GM08714 (cell line): ENCODE results near the gene LENG9.

Experiments
- H3K4me3 ChIP-seq: fragments of 200-500 bp; sonication (Bioruptor generic); 2 replicates; pipeline ENCODE4 v1.5.1; 2014; ENCODE audit warnings: mild to moderate bottlenecking, low read length, inconsistent platforms
- ZNF274 ChIP-seq: IDR thresholded peaks from 2 replicates; pipeline ENCODE4 v1.6.1; 2012; ENCODE audit warnings: mild to moderate bottlenecking, low read depth, low read length

LENG9 gene

DNA sequence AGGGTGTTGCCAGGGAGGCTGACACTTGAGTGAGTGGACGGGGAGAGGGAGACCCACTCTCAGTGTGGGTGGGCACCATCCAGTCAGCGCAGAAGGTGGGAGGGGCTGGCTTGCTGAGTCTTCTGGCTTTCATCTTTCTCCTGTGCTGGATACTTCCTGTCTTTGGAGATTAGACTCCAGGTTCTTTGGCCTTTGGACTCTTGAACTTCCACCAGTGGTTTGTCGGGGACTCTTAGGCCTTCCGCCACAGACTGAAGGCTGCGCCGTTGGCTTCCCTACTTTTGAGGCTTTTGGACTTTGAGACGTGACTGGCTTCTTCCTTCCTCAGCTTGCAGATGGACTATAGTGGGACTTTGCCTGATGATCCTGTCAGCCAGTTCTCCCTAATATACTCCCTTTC is 18.8 kb downstream of the LENG9 start:
- no peak for TF ChIP-seq ZNF274

GRCh38 chr19:54440641-54441040 is 22.9 kb downstream of the LENG9 start:
- no peak for TF ChIP-seq ZNF274
- H3K4me3 ChIP-seq, result no peak overlapping the region

More for the DNA sequence above, 18.8 kb downstream of the LENG9 start:
- H3K4me3 ChIP-seq, result no peak overlapping the region

DNA sequence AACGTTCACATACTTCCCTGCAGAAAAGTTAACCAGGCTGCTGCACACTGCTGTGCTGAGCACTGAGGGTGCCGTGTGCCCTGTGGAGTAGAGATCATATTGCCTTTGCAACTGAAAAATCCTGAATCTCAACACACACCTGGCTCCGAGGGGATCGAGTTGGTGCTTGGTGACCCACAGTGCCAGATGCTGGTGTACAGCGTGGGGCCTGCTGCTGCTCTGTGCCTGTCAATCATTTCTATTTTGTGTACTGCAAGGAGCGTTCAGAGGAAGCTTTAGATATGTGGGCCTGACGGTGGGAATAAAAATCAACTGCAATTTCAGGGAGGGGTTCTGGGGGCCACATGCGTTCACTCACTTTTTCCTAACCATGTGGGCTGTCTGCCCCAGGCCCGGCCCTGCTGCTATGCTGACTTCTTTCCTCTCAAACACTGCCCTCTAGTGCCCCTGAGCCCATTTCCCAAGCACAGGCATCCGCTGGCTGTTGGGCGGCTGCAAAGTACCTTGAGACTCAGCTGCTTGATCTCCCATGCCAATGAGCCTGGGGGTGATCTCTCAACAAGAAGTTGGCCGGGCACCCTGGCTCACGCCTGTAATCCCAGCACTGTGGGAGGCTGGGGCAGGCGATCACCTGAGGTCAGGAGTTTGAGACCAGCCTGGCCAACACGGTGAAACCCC is 24.3 kb downstream of the LENG9 start:
- no peak for TF ChIP-seq ZNF274

GRCh38 chr19:54436628-54437252 is 26.8 kb downstream of the LENG9 start:
- no peak overlapping the region for H3K4me3 ChIP-seq
- no peak for TF ChIP-seq ZNF274

More for the DNA sequence above, 24.3 kb downstream of the LENG9 start:
- no peak overlapping the region for H3K4me3 ChIP-seq

- TF ChIP-seq ZNF274, result no peak
- H3K4me3 ChIP-seq, result no peak overlapping the region
Observed at GRCh38 chr19:54436031-54436523, 27.5 kb downstream of the LENG9 start.

DNA sequence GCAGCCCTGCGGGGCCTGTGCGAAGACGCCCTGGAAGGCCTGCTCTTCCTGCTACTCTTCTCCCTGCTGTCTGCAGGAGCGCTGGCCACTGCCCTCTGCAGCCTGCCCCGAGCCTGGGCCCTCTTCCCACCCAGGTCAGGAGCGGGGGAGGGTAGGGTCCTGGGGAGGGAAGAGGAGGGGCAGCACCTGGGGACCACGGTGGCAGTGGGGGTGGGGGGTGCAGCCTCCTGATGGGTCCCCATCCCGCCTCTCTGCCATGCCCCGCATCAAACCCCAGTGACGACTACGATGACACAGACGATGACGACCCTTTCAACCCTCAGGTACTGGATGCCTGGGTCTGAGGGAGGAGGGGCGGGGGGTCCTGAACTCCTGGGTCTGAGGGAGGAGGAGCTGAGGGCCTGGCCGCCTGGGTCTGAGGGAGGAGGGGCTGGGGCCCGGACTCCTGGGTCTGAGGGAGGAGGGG is 28.0 kb downstream of the LENG9 start:
- TF ChIP-seq ZNF274, result no peak
- H3K4me3 ChIP-seq, result no peak overlapping the region

DNA sequence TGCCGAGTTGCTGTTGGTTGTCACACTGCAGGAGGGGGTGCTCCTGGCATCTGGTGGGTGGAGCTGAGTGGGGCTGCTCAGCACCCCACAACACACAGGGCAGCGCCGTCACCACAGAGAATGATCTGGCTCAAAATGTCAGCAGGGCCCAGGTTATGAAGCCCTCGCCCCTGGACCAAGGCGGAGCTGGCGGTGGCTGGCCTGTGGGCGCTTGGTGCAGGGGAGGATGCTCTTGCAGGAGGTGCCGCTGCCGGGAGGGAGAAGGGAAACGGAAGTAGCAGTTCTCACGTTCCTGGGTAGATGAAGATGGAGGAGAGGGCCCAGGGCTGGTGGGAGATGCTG is 28.7 kb downstream of the LENG9 start:
- no peak overlapping the region for H3K4me3 ChIP-seq
- no peak for TF ChIP-seq ZNF274

GRCh38 chr19:54434112-54434872 is 29.3 kb downstream of the LENG9 start:
- no peak for TF ChIP-seq ZNF274
- H3K4me3 ChIP-seq, result no peak overlapping the region

GRCh38 chr19:54433697-54434096 is 29.9 kb downstream of the LENG9 start:
- H3K4me3 ChIP-seq, result no peak overlapping the region
- TF ChIP-seq ZNF274, result no peak

GRCh38 chr19:54432144-54432738 is 31.3 kb downstream of the LENG9 start:
- no peak overlapping the region for H3K4me3 ChIP-seq
- TF ChIP-seq ZNF274, result no peak

DNA sequence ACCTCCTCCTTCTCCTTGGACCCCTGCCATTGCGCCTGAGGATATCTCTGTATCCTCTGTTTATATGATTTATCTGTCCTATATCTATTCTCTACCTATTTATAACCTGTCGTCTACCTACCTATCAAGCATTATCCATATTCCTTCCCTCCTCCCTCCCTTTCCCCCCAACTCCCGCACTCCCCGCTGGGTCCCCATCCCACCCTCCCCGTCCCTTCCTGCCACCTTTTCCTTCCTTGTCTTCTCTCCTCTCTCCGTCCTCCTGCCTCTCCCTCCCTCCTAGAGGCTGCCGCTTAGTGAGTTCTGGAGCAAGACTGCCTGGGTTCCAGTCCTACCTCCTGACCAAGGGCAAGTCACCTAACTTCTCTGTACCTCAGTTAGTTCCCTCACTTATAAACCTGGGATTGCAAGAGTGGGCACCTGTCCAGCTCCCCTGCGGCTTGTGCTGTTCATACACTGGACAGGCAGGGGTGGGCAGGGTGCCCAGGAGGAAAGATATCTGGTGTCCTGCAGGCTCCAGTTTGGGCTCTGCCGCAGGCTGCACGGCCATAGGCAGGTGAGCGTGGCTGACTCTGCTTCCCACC is 32.2 kb downstream of the LENG9 start:
- TF ChIP-seq ZNF274, result no peak

DNA sequence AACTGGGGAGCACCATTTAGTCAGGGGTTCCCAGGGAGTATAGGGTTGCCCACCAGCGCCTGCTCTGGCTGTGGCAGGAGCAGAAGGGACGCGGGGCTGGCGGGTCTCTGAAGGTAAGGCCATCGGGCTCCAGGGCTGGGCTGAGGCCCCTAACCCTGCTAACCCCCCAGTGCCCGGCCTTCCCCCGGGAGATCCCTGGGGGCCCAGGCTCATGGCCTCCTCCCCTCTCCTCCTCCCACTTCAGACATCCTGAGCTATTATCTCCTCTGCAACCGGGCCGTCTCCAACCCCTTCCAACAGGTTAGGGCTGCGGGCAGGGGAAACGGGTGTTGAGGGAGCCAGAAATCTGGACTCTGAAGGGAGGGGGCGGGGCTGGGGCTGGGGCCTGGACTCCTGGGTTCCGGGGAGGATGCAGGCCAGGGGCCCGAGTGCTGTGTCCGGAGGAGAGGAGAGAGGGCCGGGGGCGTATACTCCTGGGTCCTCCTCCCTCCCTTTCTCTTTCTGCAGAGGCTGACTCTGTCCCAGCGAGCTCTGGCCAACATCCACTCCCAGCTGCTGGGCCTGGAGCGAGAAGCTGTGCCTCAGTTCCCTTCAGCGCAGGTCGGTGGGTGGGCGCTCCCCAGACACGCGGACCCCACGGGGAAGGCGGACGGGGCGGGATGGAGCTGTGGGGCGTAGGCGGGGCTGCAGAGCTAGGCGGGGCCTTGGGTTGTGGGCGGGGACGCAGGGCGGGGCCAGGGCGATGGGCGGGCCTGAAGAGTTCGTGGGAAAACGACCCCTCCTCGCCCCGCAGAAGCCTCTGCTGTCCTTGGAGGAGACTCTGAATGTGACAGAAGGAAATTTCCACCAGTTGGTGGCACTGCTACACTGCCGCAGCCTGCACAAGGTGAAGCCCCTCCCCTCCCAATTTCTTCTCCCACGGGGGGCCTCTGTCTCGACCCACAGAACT is 33.0 kb downstream of the LENG9 start:
- no peak for TF ChIP-seq ZNF274
- H3K4me3 ChIP-seq, result no peak overlapping the region

More for the DNA sequence above, 32.2 kb downstream of the LENG9 start:
- no peak overlapping the region for H3K4me3 ChIP-seq
